ENCODE measurements around the gene ABLIM2.

ABLIM2 gene
- 0.88 to 6.1 (median 5.0) reads per million in 3 experiments for total RNA-seq

DNA sequence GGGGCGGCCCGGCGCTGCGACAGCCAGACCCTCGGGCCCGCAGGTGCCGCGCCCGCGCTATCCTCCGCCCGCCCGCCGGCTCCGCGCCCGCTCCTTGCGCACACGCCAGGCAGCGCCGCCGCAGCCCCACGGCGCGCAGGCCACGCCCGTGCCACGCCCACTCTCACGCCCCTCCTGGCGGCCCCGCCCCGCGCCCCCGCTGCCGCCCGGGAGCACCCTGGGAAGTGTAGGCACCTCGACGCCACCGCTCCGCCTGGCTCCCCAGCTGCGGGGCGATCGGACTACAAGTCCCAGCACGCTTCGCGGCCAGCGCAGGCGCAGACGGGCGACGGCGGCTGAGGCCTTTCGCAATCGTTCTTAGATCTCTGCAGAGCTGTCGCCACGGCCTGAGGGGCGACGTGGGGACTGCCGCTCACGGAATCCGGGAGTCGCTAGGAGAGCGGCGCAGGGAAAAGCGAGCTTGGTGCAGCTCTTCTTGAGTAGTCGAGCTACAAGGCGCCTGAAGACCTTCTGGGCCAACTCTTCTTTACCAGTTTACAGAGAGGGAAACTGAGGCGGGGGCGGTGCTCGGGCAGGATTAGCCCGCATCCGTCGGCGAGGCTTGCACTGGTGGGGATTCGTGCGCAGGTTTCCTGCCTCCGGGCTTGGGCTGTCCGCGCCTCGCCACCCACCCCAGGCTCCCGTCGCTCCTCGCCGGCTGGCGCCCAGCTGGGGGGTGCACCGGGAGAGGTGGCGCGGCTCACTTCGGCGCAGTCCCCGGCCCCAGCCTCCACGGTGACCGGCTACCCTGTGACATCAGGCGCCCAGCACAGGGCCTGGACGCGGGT, at the start of gene ABLIM2:
Gene ABLIM2 (minus strand): TSS at position 104 of the 827 bp plus-strand sequence. CDS start 124 bp downstream, outside the sequence.
- peak; percentile 99 for DNase-seq

DNA sequence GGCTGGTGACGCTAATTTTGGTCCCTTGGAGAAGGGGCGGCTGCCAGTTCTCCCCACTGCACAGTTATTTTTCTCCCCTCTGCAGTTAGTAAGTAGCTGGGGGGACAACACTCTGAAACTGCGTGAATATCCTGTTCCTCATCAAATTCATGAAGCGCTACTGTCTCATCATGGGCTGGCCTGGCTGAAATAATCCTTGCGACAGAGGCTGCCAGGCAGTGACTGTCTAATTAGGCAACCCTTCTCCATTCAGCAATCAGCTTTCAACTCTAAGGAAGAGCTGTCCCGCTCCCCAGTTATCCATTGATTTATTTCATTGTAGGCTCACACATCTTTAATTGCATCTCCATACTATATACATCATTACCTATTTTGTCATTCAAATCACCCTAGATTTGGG, 48.7 kb upstream of the ABLIM2 start:
- no peak for DNase-seq

GRCh38 chr4:8205749-8206611, 47.4 kb upstream of the ABLIM2 start:
- DNase-seq = no peak

DNA sequence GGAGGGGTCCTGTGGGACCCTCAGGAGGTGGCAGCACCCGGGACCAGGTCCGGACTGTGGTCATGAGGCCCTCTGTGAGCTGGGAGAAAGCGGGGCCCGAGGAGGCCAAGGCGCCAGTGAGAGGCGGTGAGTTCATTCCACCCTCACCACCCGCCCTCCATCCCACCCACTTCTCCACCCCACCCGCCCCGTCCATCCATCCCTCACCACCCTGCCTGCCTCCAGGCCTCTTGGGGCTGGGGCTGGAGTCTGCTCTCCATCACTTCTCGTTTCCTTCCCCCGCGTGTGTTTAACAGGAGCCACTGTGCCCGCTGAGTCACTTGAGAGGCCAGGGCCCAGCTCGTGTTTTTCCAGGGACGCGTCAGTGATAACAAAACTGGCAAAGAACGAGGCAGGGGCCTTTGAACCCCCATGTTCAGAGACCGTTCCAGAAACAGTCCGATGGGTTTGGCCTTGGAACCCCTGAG, 46.7 kb upstream of the ABLIM2 start:
- DNase-seq = no peak

DNA sequence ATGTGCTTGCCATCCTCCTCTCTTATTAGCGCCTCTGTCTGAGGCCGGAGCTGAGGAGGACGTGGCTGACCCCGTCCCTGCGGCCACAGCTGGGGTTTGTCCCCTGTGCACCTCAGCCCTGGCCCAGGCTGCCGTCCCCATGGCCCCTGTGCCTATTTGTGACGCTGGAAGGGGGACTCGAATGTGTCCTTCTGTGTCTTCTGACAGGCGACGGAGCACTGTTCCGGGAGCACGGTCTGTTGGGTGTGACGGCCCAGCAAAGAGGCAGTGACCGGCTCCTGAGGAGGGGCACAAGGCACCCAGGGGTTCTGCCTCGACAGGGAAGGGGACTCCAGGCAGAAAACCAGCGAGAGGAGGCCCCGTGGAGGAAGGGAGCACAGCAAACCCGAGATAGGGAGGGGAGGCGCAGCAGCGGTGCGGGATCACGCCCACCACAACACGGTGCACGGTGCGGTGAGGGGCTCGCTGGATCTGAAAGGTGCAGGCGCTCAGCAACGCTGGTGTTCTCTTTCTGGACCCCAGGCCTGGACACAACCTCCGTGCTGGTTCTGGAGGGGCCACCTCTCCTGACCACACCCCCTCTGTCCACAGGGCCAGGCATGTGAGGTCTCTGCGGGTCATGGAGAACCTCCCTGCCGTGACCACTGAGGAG, 46.1 kb upstream of the ABLIM2 start:
- DNase-seq = no peak

- DNase-seq = no peak
These were observed 45.2 kb upstream of the ABLIM2 start for GRCh38 chr4:8203817-8204216.

GRCh38 chr4:8203052-8203401, 44.4 kb upstream of the ABLIM2 start:
- DNase-seq = no peak

GRCh38 chr4:8202108-8203051, 43.8 kb upstream of the ABLIM2 start:
- no peak for DNase-seq

GRCh38 chr4:8201321-8201781, 42.7 kb upstream of the ABLIM2 start:
- DNase-seq = peak; percentile 50

DNA sequence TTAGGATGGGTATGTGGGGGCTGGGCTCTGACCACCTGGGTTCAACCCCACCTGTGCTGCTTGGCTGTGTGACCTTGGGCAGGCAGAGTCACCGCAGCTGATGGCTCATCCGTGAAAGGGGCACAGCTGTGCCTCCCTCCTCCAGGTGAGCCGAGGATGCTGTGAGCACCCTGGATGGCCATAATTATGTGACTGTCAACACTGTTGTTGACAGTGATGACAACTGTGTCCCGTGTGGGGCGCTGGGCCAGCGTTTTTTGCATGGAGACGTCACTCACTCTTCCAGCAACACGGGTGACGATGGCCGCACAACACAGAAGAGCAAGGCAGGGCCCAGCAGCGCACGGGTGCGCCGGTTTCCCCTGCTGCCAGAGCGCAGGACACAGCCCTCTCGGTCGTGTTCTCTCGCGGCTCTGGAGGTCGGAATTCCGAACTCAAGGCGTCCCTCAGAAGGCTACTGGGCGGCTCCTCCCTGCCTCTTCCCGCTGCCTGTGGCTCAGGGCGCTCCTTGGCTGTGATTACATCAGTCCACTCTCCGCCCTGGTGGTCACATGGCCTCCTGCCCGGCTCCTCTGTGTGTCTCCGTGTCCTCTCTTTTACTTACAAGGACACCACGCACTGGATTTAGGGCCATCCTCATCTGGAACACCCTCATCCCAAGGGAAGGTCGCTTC, 41.8 kb upstream of the ABLIM2 start:
- DNase-seq = peak; percentile 63

DNA sequence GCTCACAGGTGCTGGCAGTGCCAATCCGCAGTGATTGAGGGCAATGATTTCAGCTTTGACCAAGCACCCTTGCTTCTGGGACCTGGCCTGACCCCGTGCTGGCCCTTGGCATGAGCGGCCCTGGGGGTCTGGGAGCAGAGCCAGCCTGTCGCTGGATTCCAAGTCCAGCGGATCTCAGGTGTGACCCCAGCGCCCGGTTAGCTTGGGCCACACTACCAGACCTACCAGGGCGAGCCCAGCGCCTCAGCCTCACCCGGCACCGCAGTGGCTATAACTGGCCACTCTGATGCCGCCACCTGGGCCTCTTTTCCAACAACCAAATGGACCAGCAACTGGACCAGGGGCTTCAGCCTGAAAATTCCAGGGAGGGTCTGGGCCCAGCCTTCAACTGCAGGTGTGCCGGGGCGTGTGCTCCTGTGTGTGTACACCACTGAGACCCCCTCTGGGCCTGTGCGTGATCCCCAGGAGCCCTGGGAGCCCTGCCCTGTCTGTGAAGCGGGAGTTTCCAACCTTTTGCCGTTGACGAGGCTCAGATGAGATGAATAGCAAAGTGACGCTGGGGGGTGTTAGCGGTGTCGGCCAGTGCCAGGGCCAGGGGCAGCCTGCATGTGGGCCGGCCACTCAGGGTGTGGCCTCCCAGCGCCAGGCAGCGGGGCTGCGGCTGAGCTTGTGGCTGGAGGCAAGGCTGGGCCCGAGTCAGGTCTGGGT, 41.1 kb upstream of the ABLIM2 start:
- DNase-seq = peak; percentile 39

DNA sequence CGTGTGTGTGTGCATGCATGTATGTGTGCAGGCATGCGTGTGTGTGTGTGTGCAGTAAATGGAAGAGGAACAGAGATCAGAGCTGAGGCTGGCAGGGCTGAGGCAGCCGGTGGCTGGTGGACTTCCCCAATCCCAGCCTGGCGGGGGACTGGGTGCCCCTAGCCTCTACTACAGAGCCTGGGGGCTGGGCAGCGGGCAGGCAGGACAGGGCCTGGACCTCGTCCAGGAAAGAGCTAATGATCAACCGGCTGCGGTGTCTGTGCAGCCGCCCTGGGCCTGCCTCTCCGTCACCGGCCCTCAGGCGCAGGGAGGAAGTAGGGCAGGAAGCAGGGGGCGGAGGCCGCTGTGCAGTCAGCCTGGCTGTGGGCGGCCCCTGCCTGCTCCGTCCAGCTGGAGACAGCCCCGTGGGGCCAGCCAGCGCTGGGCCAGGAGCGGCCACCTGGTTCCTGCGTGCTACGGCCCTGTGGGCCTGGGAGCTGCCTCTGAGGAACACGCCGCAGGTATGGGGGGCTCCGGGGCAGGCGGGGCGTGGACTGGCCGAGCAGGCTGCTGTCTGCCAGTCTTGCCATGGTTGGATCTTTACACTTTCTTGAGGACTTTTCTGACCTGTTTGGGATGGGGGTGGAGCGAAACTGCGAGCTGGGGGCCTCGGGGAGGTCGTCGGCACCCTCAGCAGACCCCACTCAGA, 40.4 kb upstream of the ABLIM2 start, which contains the start of gene SH3TC1:
Gene SH3TC1 (plus strand): TSS at position 385 of the 688 bp plus-strand sequence. CDS start 5,905 bp downstream, outside the sequence.
- peak; percentile 57 for DNase-seq

DNA sequence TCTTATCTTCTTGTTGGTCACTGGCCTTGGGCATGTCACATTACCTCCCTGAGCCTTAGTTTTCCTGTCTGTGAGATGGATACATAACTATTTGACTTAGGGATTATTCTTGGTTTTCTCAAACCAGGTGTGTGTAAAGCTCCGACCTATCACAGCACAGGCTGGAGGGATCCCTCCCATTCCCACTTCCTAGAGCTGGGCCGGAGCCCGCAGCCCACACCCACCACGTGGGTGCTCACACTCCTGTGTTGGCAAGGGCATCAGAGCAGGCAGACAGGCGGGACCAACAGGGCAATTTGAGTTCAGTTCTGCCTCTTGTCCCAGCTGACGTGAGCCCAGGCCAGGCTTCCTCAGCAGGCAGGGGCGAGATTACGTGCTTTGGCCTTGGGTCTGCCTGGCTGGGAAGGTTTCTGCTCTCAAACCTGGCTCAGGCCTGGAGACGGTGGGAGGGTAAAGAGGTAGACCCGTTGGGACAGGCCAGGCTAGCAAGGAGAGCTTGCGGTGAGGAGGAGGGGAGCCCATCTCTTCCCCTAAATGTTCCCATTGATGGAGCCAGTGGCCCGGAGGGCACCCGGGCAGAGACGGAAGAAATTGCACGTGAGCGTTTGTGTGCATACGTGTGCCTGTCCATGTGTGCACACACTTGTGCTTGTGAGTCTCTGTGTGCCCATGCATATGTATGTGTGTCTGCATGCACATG, 39.7 kb upstream of the ABLIM2 start:
- DNase-seq = no peak

GRCh38 chr4:8197521-8197920, 38.9 kb upstream of the ABLIM2 start:
- DNase-seq = no peak

GRCh38 chr4:8195841-8196458, 37.3 kb upstream of the ABLIM2 start:
- DNase-seq = no peak

GRCh38 chr4:8195431-8195830, 36.8 kb upstream of the ABLIM2 start:
- DNase-seq = no peak

DNA sequence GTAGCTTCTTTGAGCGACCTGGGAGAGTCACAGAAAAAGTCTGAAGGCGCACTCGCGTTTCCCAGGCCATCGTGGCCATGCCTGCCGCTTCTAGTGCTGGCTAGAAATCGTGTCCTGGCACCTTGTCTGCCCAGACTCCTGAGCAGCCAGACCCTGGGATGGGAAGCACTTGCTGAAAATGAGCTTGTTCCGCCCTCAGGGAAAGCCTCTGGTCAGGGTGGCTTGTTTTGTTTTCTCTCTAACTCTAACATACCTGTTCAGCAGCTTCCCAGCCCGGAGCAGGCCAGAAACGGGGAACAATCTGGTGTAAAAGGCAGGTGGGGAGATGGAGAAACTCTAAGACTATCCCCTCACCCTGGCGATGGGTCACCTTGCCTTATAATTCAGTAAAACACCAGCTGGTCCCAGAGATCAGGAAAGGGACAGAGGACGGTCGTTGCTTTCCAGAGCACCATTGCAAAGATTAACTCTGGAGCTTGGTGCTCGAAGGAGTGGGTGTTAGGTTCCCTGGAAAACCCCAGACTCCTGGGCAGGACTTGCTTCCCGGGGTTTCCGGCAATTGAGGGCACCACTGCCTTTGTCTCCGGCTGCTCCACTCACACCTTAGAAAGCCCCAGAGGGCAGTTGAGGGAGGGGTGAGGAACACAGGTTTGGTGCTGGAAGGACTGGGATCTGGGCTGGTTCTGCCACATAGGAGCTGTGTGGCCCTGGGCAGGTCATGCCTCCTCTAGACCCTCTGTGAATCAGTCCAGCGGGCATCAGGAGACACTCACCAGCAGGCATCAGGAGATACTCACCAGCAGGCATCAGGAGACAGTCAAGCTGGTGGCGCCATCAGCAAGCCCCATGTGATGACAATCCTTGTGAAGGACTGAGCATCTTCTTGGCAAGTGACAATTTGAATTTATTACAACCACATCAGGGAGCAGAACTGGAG, 36.0 kb upstream of the ABLIM2 start:
- DNase-seq = no peak
